Smooth muscle cell (in vitro differentiated cells): ENCODE results near the gene FGF9. TPM values are rescaled to one million over a fixed set of nuclear protein-coding genes. Genes with fewer than 3 reads are reported as not detected.

Experiments
- DNase-seq: peaks from one replicate; lab custom pipeline; 2025; ENCODE audit not compliant: unreplicated experiment; lab: John Stamatoyannopoulos, UW
- H2AFZ ChIP-seq: fragments of 200-600 bp; sonication (generic); 2 replicates; pipeline ENCODE4 v1.6.0; 2016; ENCODE audit warnings: antibody characterized with exemption, low read depth, mild to moderate bottlenecking
- H3F3A ChIP-seq: fragments of 200-600 bp; sonication (generic); 2 replicates; pipeline ENCODE4 v1.6.0; 2017; ENCODE audit warnings: antibody characterized with exemption, low read depth
- H3K27ac ChIP-seq: fragments of 200-600 bp; sonication (generic); 2 replicates; pipeline ENCODE4 v1.5.1; 2016; ENCODE audit warnings: low read depth, mild to moderate bottlenecking
- H3K27me3 ChIP-seq: fragments of 200-600 bp; sonication (generic); 2 replicates; pipeline ENCODE4 v1.6.1; 2016; ENCODE audit warnings: low read depth, mild to moderate bottlenecking
- H3K36me3 ChIP-seq: fragments of 200-600 bp; sonication (generic); 2 replicates; pipeline ENCODE4 v1.5.1; 2016; ENCODE audit warnings: low read depth
- H3K4me1 ChIP-seq: fragments of 200-600 bp; sonication (generic); 2 replicates; pipeline ENCODE4 v1.5.1; 2016; ENCODE audit warnings: low read depth
- H3K4me2 ChIP-seq: fragments of 200-600 bp; sonication (generic); 2 replicates; pipeline ENCODE4 v1.6.0; 2016; ENCODE audit warnings: mild to moderate bottlenecking
- H3K4me3 ChIP-seq: fragments of 200-600 bp; sonication (generic); 2 replicates; pipeline ENCODE4 v1.5.1; 2016; ENCODE audit warnings: mild to moderate bottlenecking
- H3K79me2 ChIP-seq: fragments of 200-600 bp; sonication (generic); 2 replicates; pipeline ENCODE4 v1.6.0; 2016; ENCODE audit warnings: low read depth, mild to moderate bottlenecking
- H3K9ac ChIP-seq: fragments of 200-600 bp; sonication (generic); 2 replicates; pipeline ENCODE4 v1.6.0; 2016; ENCODE audit warnings: low read depth
- H3K9me3 ChIP-seq: fragments of 200-600 bp; sonication (generic); replicated peaks from 2 replicates; pipeline ENCODE4 v1.5.1; 2016; ENCODE audit warnings: low read depth
- H4K20me1 ChIP-seq: fragments of 200-600 bp; sonication (generic); 2 replicates; pipeline ENCODE4 v1.6.0; 2016; ENCODE audit warnings: low read depth
- WGBS: methylation state at CpG from one replicate; pipeline ENCODE4 v1.1.7; 2016; ENCODE audit warnings: low lambda C conversion rate; 5-methylcytosine and 5-hydroxymethylcytosine counted together
- polyA plus RNA-seq: library from polyadenylated mRNA; unstranded; fragments of >200 nt; fragmentation: Nextera tagmentation; extraction: Ambion mirVana; gene quantifications from 2 replicates; pipeline ENCODE4 v1.2.1, GENCODE V29; 2016
- total RNA-seq: library from RNA; depleted of rRNA; stranded (reverse); fragments of >200 nt; gene quantifications from 2 replicates; pipeline ENCODE4 v1.2.3, GENCODE V29; 2014
- TF ChIP-seq, protein P1 (sequence below): fragments of 200-600 bp; sonication (generic); IDR thresholded peaks from 2 replicates; pipeline ENCODE4 v1.5.1; 2017; ENCODE audit warnings: borderline replicate concordance, mild to moderate bottlenecking, antibody characterized with exemption; ENCODE audit not compliant: insufficient read depth, poor library complexity, severe bottlenecking

The FGF9 gene
- total RNA-seq (0.67 TPM in 1 of 2 replicates, not detected in the other), polyA plus RNA-seq (0.37 and 0.56 TPM in 2 replicates)

DNA sequence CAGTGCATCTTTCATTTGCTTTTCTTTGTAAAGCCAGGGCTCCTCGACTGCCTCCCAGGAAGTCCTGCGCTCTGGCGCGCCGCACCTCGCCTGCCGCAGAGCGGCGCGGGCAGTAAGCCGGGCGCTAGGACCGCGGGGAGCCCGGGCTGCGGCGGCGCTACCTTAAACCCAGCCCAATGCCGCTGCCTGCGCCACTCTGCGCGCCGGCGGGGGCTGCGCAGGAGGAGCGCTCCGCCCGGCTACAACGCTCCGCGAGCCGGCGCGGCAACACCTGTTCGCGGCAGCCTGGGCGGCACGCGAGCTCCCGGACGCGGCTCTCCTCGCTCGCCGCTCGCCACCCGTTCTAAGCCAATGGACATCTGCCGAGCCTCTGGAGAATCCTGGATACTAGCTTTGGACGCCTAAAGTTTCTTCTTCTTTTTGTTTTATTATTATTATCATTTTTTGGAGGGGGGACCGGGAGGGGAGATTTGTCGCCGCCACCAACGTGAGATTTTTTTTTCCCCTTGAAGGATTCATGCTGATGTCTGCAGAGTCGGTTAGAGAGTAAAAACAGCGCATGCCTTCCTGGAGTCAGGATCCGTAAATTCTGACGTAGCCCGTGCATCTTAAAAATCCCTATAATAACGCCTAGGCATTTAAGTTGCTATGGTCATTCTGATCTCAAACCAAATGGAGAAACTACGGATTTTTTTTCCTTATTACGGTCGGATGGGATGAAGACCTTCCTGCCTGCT, at the start of gene FGF9:
Gene FGF9, plus strand, starts transcription at position 191 of the 737 bp plus-strand sequence. CDS start 840 bp downstream, outside the sequence.
- peak within 1 kb of the TSS; percentile 94 for H2AFZ ChIP-seq
- H3K4me2 ChIP-seq = peak within 1 kb of the TSS; percentile 99
- peaks cover 53% of the 10 kb centered on the region for H3K27me3 ChIP-seq
- H3K9me3 ChIP-seq = no peaks in the 10 kb centered on the region
- WGBS = 2% methylated on average over 61 of the region's 62 CpGs
- DNase-seq = no peak
- TF ChIP-seq, protein P1, sequence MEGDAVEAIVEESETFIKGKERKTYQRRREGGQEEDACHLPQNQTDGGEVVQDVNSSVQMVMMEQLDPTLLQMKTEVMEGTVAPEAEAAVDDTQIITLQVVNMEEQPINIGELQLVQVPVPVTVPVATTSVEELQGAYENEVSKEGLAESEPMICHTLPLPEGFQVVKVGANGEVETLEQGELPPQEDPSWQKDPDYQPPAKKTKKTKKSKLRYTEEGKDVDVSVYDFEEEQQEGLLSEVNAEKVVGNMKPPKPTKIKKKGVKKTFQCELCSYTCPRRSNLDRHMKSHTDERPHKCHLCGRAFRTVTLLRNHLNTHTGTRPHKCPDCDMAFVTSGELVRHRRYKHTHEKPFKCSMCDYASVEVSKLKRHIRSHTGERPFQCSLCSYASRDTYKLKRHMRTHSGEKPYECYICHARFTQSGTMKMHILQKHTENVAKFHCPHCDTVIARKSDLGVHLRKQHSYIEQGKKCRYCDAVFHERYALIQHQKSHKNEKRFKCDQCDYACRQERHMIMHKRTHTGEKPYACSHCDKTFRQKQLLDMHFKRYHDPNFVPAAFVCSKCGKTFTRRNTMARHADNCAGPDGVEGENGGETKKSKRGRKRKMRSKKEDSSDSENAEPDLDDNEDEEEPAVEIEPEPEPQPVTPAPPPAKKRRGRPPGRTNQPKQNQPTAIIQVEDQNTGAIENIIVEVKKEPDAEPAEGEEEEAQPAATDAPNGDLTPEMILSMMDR = no peak
- no peak within 1 kb of the TSS for H3K27ac ChIP-seq
- H3K79me2 ChIP-seq = no peaks in the 10 kb centered on the region
- peaks cover 12% of the 10 kb centered on the region for H3F3A ChIP-seq
- no peak within 1 kb of the TSS for H3K9ac ChIP-seq
- peak within 1 kb of the TSS; percentile 67 for H3K4me3 ChIP-seq
- peaks cover 20% of the 10 kb centered on the region for H3K4me1 ChIP-seq
- no peaks in the 10 kb centered on the region for H3K36me3 ChIP-seq
- H4K20me1 ChIP-seq = no peaks in the 10 kb centered on the region

DNA sequence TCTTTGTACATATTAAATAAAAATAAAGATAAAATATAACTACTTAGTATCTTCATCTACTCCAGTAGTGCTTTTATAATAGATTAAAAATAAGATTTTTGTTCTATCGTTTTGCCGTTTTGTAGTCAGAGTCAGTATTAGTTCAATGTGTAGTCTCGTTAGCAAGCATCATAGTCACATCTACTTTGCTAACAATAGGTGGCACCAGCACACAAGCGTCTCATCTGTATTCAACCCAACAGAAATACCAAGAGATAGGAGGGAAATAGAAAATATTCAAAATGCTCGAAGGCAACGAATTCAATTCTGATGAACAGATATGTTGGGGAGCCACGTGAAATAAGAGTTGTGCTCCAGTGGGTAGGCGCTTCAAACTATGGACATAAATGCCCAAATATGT, 45.5 kb upstream of the FGF9 start:
- no peak overlapping the region for H3K4me2 ChIP-seq
- no peak overlapping the region for H3K27ac ChIP-seq
- 60% methylated on average over 8 of the region's 8 CpGs for WGBS
- H3K4me1 ChIP-seq = no peaks in the 10 kb centered on the region
- H3K27me3 ChIP-seq = no peaks in the 10 kb centered on the region
- H3K9me3 ChIP-seq = no peaks in the 10 kb centered on the region
- no peak for DNase-seq
- TF ChIP-seq, protein P1 = peak; percentile 44
- H3K36me3 ChIP-seq = no peaks in the 10 kb centered on the region
- H4K20me1 ChIP-seq = no peaks in the 10 kb centered on the region
- H2AFZ ChIP-seq = no peak overlapping the region
- H3K4me3 ChIP-seq = no peak overlapping the region
- no peak overlapping the region for H3K9ac ChIP-seq
- no peaks in the 10 kb centered on the region for H3F3A ChIP-seq
- H3K79me2 ChIP-seq = no peaks in the 10 kb centered on the region

DNA sequence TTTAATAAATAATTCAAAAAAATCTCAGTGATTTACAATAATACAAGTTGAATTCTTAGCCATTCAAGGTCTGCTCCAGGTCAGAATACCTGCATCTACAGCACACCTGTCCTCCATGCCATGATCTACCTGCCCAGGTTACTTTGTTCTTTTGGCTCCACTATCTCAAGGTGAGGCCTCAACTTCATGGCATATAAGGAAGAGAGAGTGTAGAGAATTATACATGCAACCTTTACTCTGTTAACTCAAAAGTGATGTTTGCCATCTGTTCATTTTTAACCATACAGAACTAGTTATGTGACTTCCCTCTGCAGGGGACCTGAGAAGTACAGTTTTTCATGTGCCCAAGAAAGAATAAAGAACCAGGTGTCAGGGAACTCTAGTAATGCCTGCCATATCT, 38.7 kb upstream of the FGF9 start:
- no peak for DNase-seq
- Histone ChIP-seq H2AFZ (no peak overlapping the region), H4K20me1 (no peaks in the 10 kb centered on the region), H3F3A (no peaks in the 10 kb centered on the region), H3K9ac (no peak overlapping the region), H3K36me3 (no peaks in the 10 kb centered on the region), H3K4me1 (no peaks in the 10 kb centered on the region), H3K4me2 (no peak overlapping the region), H3K4me3 (no peak overlapping the region), H3K27ac (no peak overlapping the region), H3K9me3 (peaks cover 9% of the 10 kb centered on the region), H3K79me2 (no peaks in the 10 kb centered on the region), H3K27me3 (no peaks in the 10 kb centered on the region)
- TF ChIP-seq, protein P1 = no peak

- Histone ChIP-seq H3K4me1 (peaks cover 17% of the 10 kb centered on the region), H3K27ac (no peak overlapping the region), H3K9ac (no peak overlapping the region), H4K20me1 (no peaks in the 10 kb centered on the region), H3K9me3 (peaks cover under 1% of the 10 kb centered on the region), H3K4me2 (no peak overlapping the region), H3F3A (no peaks in the 10 kb centered on the region), H3K79me2 (no peaks in the 10 kb centered on the region), H3K27me3 (no peaks in the 10 kb centered on the region), H3K36me3 (no peaks in the 10 kb centered on the region), H2AFZ (no peak overlapping the region), H3K4me3 (no peak overlapping the region)
- WGBS = 95% methylated on average over 3 of the region's 3 CpGs
- no peak for DNase-seq
- TF ChIP-seq, protein P1 = no peak
Measured at GRCh38 chr13:21636656-21637055, 34.2 kb upstream of the FGF9 start.
